Measurements from ENCODE around the gene CHI3L1. TPM values are rescaled to one million over a fixed set of nuclear protein-coding genes. Genes with fewer than 3 reads are reported as not detected.

The CHI3L1 gene
- total RNA-seq, 1 donor: 273 TPM

GRCh38 chr1:203131548-203132200, 54.8 kb downstream of the CHI3L1 start:
- no peak overlapping the region for H2AFZ ChIP-seq (ENCODE audit: low read length)
- no peaks in the 10 kb centered on the region for H4K20me1 ChIP-seq (ENCODE audit: insufficient read depth, low read length)
- TF ChIP-seq CTCF (IDR thresholded peaks at IDR 0.05; ENCODE audit: extremely low read depth, low read depth, low read length): no peak
- H3K27ac ChIP-seq (ENCODE audit: low read depth, low read length): no peak overlapping the region
- no peak overlapping the region for H3K4me3 ChIP-seq (ENCODE audit: insufficient read depth, low read length)
- no peaks in the 10 kb centered on the region for H3K36me3 ChIP-seq (ENCODE audit: insufficient read depth, low read length)
- no peaks in the 10 kb centered on the region for H3K9me3 ChIP-seq (ENCODE audit: low read depth, low read length)
- H3K4me1 ChIP-seq (ENCODE audit: insufficient read depth, low read length): peaks cover 5% of the 10 kb centered on the region
- DNase-seq (ENCODE audit: insufficient read length, low spot score, missing footprints): peak; percentile 76
- H3K79me2 ChIP-seq (ENCODE audit: insufficient read depth, low read length): no peaks in the 10 kb centered on the region
- H3K4me2 ChIP-seq (ENCODE audit: insufficient read depth, low read length): no peak overlapping the region
- peaks cover 8% of the 10 kb centered on the region for H3K27me3 ChIP-seq (ENCODE audit: insufficient read depth, low read length)

- Histone ChIP-seq H3K4me2 (ENCODE audit: insufficient read depth, low read length) (no peak overlapping the region), H3K4me3 (ENCODE audit: insufficient read depth, low read length) (no peak overlapping the region), H3K36me3 (ENCODE audit: insufficient read depth, low read length) (no peaks in the 10 kb centered on the region), H4K20me1 (ENCODE audit: insufficient read depth, low read length) (no peaks in the 10 kb centered on the region), H3K27me3 (ENCODE audit: insufficient read depth, low read length) (peaks cover 8% of the 10 kb centered on the region), H3K4me1 (ENCODE audit: insufficient read depth, low read length) (peaks cover 5% of the 10 kb centered on the region), H3K27ac (ENCODE audit: low read depth, low read length) (no peak overlapping the region), H2AFZ (ENCODE audit: low read length) (no peak overlapping the region), H3K9me3 (ENCODE audit: low read depth, low read length) (no peaks in the 10 kb centered on the region), H3K79me2 (ENCODE audit: insufficient read depth, low read length) (no peaks in the 10 kb centered on the region)
- peak; percentile 60 for DNase-seq (ENCODE audit: insufficient read length, low spot score, missing footprints)
- TF ChIP-seq CTCF (IDR thresholded peaks at IDR 0.05; ENCODE audit: extremely low read depth, low read depth, low read length): no peak
Measured at GRCh38 chr1:203130358-203130985, 56.0 kb downstream of the CHI3L1 start.

- Histone ChIP-seq H3K36me3 (ENCODE audit: insufficient read depth, low read length) (no peaks in the 10 kb centered on the region), H3K9me3 (ENCODE audit: low read depth, low read length) (no peaks in the 10 kb centered on the region), H2AFZ (ENCODE audit: low read length) (no peak overlapping the region), H4K20me1 (ENCODE audit: insufficient read depth, low read length) (no peaks in the 10 kb centered on the region), H3K4me1 (ENCODE audit: insufficient read depth, low read length) (peaks cover 11% of the 10 kb centered on the region), H3K27me3 (ENCODE audit: insufficient read depth, low read length) (peaks cover 9% of the 10 kb centered on the region), H3K27ac (ENCODE audit: low read depth, low read length) (no peak overlapping the region), H3K79me2 (ENCODE audit: insufficient read depth, low read length) (no peaks in the 10 kb centered on the region), H3K4me3 (ENCODE audit: insufficient read depth, low read length) (no peak overlapping the region), H3K4me2 (ENCODE audit: insufficient read depth, low read length) (no peak overlapping the region)
- DNase-seq (ENCODE audit: insufficient read length, low spot score, missing footprints): peak; percentile 79
- no peak for TF ChIP-seq CTCF (IDR thresholded peaks at IDR 0.05; ENCODE audit: extremely low read depth, low read depth, low read length)
Measured at GRCh38 chr1:203129501-203130231, 56.8 kb downstream of the CHI3L1 start.

Other genes with a start within 250 kb of the CHI3L1 start
- gene ADIPOR1, start 228.4 kb downstream of the CHI3L1 start, total RNA-seq: 91.9 and 104 TPM in 2 replicates
- gene CYB5R1, start 219.4 kb downstream of the CHI3L1 start, total RNA-seq: 49.2 and 60.8 TPM in 2 replicates
- gene TMEM183A, start 179.3 kb downstream of the CHI3L1 start, total RNA-seq: 116 and 118 TPM in 2 replicates
- 8.0 and 10.9 TPM in 2 replicates for gene PPFIA4, start 160.2 kb downstream of the CHI3L1 start, total RNA-seq
- gene MYOG, start 100.7 kb downstream of the CHI3L1 start, total RNA-seq: not detected in 2 replicates
- gene ADORA1, start 59.0 kb downstream of the CHI3L1 start, total RNA-seq: 4.0 and 9.1 TPM in 2 replicates
- gene MYBPH, start 10.9 kb downstream of the CHI3L1 start, total RNA-seq: under 0.01 and 0.29 TPM in 2 replicates
- under 0.01 TPM in 1 of 2 replicates, not detected in the other for gene CHIT1, start 43.0 kb upstream of the CHI3L1 start, total RNA-seq
- gene BTG2, start 118.8 kb upstream of the CHI3L1 start, total RNA-seq: 14.5 and 14.7 TPM in 2 replicates
- gene FMOD, start 164.4 kb upstream of the CHI3L1 start, total RNA-seq: 2.9 and 5.9 TPM in 2 replicates